ENCODE measurements around the gene TASOR2. TPM values are rescaled to one million over a fixed set of nuclear protein-coding genes. Genes with fewer than 3 reads are reported as not detected.

TASOR2 gene
- total and polyA plus RNA-seq, 12 donors, result 7.0 to 45.6 (median 32.2) TPM

- 53 to 82% methylated on average over 8 of the region's 8 CpGs for WGBS, 2 donors
- Histone ChIP-seq H3K27ac (no peak overlapping the region), H3K36me3 (no peaks in the 10 kb centered on the region), H3K9me3 (peaks cover 0 to 26% (median 0%) of the 10 kb centered on the region in 11 donors), H3K4me3 (no peak overlapping the region), H3K27me3 (no peaks in the 10 kb centered on the region), H3K4me1 (peaks cover 0 to 10% (median 7%) of the 10 kb centered on the region in 9 donors)
- intact Hi-C loops (cut with DNase I), result no loop called here
- ATAC-seq (no peak), DNase-seq (no peak)
- TF ChIP-seq CTCF (IDR thresholded peaks at IDR 0.05), result no peak
These were observed 13.8 kb upstream of the TASOR2 start for GRCh38 chr10:5670662-5671375.

- WGBS, 2 donors, result 71 to 75% methylated on average over 9 of the region's 9 CpGs
- intact Hi-C loops (cut with DNase I), result no loop called here
- ATAC-seq, result no peak
- DNase-seq, result no peak
- Histone ChIP-seq H3K4me1 (no peaks in the 10 kb centered on the region), H3K36me3 (no peaks in the 10 kb centered on the region), H3K27me3 (peaks cover 0 to 14% (median 0%) of the 10 kb centered on the region in 7 donors), H3K27ac (no peak overlapping the region), H3K9me3 (peaks cover 0 to 13% (median 0%) of the 10 kb centered on the region in 11 donors), H3K4me3 (no peak overlapping the region)
- no peak for TF ChIP-seq CTCF (IDR thresholded peaks at IDR 0.05)
These were observed 6.1 kb upstream of the TASOR2 start for GRCh38 chr10:5678397-5679036.

GRCh38 chr10:5679037-5679435 is 5.6 kb upstream of the TASOR2 start:
- Histone ChIP-seq H3K9me3 (peaks cover 0 to 9% (median 0%) of the 10 kb centered on the region in 11 donors), H3K27me3 (peaks cover 0 to 14% (median 0%) of the 10 kb centered on the region in 7 donors), H3K4me3 (no peak overlapping the region), H3K27ac (no peak overlapping the region), H3K36me3 (no peaks in the 10 kb centered on the region), H3K4me1 (peaks cover 0 to 3% (median 2%) of the 10 kb centered on the region in 9 donors)
- intact Hi-C loops (cut with DNase I), result no loop called here
- 76 to 84% methylated on average over 3 of the region's 3 CpGs for WGBS, 2 donors
- ATAC-seq, result no peak
- no peak for DNase-seq
- TF ChIP-seq CTCF (IDR thresholded peaks at IDR 0.05), result no peak

- TF ChIP-seq CTCF (IDR thresholded peaks at IDR 0.05), result no peak
- peaks cover 0 to 4% (median 0%) of the 10 kb centered on the region in 11 donors for H3K9me3 ChIP-seq
- no peak overlapping the region for H3K27ac ChIP-seq
- intact Hi-C loops (cut with DNase I), result loop anchor here in 6 of 10 donors (5.0 to 10.0 kb wide), 3 partner anchors 32 to 195 kb away; partner anchors contain the start of gene GDI2 (in 2 of the 6)
- no peak for ATAC-seq
- DNase-seq, result no peak
- 63 to 71% methylated on average over 2 of the region's 2 CpGs for WGBS, 2 donors
- peaks cover 0 to 14% (median 0%) of the 10 kb centered on the region in 7 donors for H3K27me3 ChIP-seq
- no peak overlapping the region for H3K4me3 ChIP-seq
- H3K36me3 ChIP-seq, result no peaks in the 10 kb centered on the region
- H3K4me1 ChIP-seq, result peaks cover 0 to 6% (median 5%) of the 10 kb centered on the region in 9 donors
These were observed 5.0 kb upstream of the TASOR2 start for GRCh38 chr10:5679606-5680005.

Measured in heart right ventricle (tissue), 16 donors.